ENCODE results near the gene MYOZ1.

DNA sequence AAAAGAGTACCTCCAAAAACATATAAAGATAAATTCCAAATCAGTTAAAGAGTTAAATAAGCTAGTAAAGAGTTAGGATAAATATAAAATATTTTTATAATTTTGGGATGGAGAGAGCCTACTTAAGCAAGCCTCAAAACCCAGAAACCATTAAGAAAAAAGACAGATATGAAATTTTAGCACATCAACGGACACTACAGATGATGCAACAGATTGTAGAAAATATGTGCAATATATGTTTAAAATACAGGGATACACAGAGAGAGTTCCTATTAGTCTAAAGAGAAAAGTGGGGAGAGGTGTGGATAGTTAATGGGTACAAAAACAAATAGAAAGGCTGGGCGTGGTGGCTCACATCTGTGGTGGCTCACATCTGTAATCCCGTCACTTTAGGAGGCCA lies 26.6 kb downstream of the MYOZ1 start:
- no peak for TF ChIP-seq FOS (IDR thresholded peaks at IDR 0.05; ENCODE audit: borderline replicate concordance, insufficient read depth, low read length)
- TF ChIP-seq CTCF (IDR thresholded peaks at IDR 0.05; ENCODE audit: extremely low read depth in 1 of 2, insufficient read depth in 1 of 2, low read depth in 1 of 2, low read length in 2 of 2), result no peak
- TF ChIP-seq JUN (IDR thresholded peaks at IDR 0.05; ENCODE audit: borderline replicate concordance, insufficient read depth, insufficient read length, low read depth), result no peak

All from endothelial cell of umbilical vein (primary cell).